HT-29 (cell line): Measurements from ENCODE around the gene OTUD5. TPM values are rescaled to one million over a fixed set of nuclear protein-coding genes. Genes with fewer than 3 reads are reported as not detected.
"Not testable (repeated sequence)": the region's sequence is repeated elsewhere in the genome, so short reads cannot be mapped to it uniquely, and the experiment has no call there.

Experiments
- DNase-seq: peaks from one replicate; pipeline ENCODE4 v3.0.0-alpha.2; 2015; ENCODE audit warnings: low spot score
- total RNA-seq: library from RNA; depleted of rRNA; stranded (reverse); fragments of >200 nt; shearing (Covaris generic); gene quantifications from 2 replicates; pipeline ENCODE4 v1.2.3, GENCODE V29; 2014; rRNA removed

OTUD5 gene, protein sequence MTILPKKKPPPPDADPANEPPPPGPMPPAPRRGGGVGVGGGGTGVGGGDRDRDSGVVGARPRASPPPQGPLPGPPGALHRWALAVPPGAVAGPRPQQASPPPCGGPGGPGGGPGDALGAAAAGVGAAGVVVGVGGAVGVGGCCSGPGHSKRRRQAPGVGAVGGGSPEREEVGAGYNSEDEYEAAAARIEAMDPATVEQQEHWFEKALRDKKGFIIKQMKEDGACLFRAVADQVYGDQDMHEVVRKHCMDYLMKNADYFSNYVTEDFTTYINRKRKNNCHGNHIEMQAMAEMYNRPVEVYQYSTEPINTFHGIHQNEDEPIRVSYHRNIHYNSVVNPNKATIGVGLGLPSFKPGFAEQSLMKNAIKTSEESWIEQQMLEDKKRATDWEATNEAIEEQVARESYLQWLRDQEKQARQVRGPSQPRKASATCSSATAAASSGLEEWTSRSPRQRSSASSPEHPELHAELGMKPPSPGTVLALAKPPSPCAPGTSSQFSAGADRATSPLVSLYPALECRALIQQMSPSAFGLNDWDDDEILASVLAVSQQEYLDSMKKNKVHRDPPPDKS
- 42.8 and 48.6 TPM in 2 replicates for total RNA-seq

- no peak for DNase-seq
Observed at GRCh38 chrX:48957477-48957826, at the start of gene OTUD5. TSS of gene OTUD5 (minus strand) at chrX:48957607. CDS start at chrX:48957570, 37 bp downstream.

- DNase-seq = no peak
Observed at GRCh38 chrX:49003696-49004095, 46.3 kb upstream of the OTUD5 start.

GRCh38 chrX:49002091-49002935 is 44.9 kb upstream of the OTUD5 start, which contains the start of gene GRIPAP1:
TSS of gene GRIPAP1 (minus strand) at chrX:49002264. CDS start at chrX:49002229, 35 bp downstream.
- peak; percentile 91 for DNase-seq

GRCh38 chrX:49001521-49002090 is 44.2 kb upstream of the OTUD5 start:
- DNase-seq = peak; percentile 28

GRCh38 chrX:49000636-49001035 is 43.2 kb upstream of the OTUD5 start:
- DNase-seq = no peak

- DNase-seq = no peak
Observed at GRCh38 chrX:48999030-48999429, 41.6 kb upstream of the OTUD5 start.

DNA sequence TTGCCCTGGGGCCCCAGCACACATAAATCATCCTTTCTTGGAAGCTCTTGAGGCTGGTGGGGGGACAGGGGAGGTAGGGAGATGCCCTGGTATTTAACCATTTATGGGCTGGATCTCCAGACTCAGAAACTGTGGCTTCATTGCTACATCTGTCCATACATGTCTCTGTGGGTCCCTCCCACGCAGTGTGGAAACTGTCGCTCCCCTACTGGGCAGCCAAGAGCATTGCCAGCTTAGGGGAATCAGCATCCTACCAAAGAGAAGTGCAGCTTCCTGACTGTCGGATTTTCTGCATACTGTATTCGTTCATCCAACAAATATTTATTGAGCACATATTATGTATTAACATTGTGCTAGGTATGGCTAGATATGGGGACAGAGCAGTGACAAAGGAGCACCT is 41.0 kb upstream of the OTUD5 start:
- DNase-seq = no peak

- DNase-seq = no peak
Observed at GRCh38 chrX:48997865-48998264, 40.5 kb upstream of the OTUD5 start.

DNA sequence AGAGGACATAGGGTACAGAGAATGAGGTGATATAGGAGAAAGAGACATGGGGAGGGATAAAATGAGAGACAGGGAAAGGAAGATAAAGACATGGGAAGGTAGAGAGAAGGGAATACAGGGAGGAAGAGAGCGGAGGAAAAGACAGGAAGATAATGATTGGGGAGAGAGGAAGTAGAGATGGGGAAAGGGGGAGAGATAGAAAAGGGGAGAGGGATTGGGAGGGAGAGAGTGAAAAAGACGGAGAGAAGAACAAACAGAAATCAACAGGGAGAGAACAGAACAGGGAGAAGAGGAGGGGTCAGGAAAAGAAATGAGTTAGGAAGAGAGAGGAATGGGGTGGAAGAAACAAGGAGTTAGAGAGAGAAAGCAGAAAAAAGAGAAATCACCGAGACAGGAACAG is 40.0 kb upstream of the OTUD5 start:
- no peak for DNase-seq

DNA sequence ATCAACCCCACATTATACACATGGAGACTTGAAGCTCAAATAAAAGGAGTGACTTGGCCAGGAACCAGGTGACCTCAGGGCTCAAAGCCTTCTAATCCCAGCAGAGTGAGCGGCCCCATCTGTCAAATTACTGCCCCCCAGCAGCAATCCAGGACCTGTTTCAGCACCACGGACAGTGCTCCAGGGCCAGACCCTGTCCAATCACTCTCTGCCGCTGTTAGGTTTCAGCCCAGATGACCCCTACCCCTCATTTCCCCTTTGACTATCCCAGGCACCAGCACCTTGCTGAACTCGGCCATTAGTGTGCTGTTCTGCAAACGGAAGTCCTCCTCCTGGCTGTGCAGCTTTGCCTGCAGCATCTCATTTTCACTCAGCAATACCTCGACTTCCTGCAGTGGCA is 39.6 kb upstream of the OTUD5 start:
- no peak for DNase-seq

DNA sequence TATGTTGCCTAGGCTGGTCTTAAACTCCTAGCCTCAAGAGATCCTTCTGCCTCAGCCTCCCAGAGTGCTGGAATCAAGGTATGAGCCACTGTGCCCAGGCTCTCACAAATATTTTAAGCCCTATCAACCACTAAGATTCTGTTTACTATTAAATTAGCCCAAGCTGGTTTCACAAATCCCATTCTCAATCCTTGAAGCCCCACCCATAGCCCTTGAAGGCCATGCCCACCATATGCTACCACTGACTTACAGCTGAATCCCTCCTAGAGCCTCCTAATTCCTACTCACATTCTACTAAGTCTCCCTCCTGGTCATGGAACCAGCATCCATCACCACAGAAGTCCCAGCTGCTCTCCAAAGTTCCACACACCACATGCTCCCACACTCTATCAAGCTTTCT is 34.9 kb upstream of the OTUD5 start:
- DNase-seq = no peak

GRCh38 chrX:48989483-48989882 is 32.1 kb upstream of the OTUD5 start:
- DNase-seq = no peak

GRCh38 chrX:48983896-48984295 is 26.5 kb upstream of the OTUD5 start:
- DNase-seq = no peak

DNA sequence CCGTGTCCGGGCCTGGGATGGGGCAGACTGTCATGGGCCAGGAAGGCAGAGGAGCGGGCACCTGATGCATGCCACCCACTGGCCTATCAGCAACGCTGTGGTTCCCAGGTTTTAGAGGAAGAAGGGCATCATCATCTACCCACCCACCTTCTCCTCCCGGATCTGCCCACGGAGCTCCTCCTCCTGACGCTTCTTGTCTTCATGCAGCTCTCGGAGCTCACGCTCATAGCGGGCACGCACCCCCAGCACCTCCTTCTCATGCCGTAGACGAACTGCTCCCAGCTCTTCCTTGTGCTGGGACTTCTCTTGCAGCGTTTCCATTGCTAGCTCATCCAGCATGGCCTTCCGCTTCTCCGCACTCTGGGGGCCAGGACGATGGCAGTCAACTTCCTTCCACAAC is 25.7 kb upstream of the OTUD5 start:
- no peak for DNase-seq

DNA sequence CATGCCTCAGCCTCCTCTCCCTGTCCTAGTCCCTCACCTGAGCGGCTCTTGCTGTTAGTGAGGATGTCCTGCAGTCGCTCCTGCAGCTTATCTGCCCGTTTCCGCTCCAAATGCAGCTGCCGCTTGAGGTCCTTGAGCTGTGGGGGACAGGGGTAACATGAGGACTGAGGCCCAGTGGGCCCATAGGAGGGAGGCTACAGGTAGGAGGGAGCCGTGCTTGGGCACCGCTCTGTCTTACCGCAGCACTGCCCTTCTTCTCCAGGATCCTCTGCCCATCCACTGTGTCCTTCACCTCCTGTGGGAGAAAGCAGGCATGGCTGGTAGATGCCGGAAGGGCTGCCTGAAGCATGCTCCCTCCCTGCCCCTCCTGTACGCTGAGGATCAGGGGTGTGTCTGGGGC is 23.8 kb upstream of the OTUD5 start:
- no peak for DNase-seq

- not testable (repeated sequence) for DNase-seq
Observed at GRCh38 chrX:48980341-48980740, 22.9 kb upstream of the OTUD5 start.

DNA sequence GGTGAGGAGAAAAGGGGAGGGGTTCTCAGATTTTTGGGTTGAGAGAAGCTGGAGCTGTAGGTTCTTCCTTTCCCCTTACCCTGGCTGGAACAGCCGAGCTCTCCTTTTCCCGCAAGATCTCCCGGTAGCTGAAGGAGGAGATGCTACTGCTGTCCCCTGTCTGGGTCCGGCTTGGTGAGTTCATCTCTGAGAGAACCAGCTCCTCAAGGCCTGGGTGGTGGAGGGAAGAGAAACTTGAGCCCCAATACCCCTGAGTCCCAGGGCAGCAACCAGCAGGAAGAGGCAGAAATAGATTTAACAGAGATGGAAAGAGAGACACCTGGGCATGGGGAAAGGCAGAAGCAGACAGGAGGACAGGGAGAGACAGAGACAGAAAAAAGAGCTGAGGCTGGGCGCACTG is 20.8 kb upstream of the OTUD5 start:
- DNase-seq = no peak

DNA sequence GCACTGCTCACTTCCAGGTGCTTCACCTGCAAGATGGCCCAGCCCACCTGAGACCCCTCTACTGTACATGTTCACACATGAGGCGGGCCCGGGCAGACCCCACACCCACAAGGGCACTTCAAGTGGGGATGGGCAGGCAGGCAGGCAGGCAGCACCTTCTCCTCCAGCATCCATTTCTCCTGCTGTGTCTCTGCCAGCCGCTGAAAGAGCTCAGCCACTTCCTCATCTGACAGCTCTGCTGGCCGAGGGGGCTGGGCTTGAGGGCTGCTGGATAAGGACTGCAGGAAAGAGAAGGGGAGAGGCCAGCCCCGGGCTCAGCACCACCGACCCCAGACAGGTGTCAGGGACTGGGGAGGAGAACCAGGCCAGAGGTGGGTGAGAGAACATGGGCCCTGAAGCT is 18.7 kb upstream of the OTUD5 start:
- DNase-seq = no peak

- DNase-seq = no peak
Observed at GRCh38 chrX:48975541-48975940, 18.1 kb upstream of the OTUD5 start.

DNA sequence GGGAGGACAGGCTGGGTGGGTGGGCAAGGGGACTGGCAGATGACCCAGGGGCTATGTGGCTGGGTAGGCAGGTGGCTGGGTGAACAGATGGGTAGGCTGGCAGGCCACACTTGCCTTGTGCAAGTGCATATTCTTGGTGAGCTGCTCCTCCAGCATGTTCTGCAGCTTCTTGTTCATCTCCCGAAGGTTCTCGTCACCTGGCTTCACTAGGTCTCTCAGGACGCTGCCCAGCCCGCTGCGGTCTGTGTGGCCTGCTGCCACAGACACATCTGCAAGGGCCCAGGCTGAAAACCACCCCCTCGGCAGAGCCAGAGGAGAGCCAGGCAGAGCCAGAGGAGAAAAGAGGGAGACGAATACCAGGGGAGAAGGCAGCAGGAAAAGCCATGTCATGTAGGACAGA is 17.6 kb upstream of the OTUD5 start:
- no peak for DNase-seq

DNA sequence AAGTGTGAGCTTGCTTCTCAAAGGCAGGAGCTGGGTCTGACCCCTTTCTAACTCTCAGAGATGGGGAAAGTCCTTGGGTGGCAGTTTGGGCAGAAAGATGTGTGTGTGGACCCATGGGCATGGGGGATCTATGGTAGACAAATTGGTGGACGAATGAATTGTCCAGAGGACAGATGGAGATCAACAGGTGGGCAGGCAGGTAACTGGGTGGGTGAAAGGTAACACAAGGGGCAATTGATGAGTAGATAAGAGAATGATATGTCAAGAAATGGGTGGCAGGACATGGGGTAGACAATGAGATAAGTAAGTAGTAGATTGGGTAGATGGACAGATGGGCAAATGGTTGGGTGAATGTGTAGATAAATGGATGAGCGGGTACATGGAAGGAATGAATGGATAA is 17.2 kb upstream of the OTUD5 start:
- no peak for DNase-seq

GRCh38 chrX:48974033-48974432 is 16.6 kb upstream of the OTUD5 start:
- no peak for DNase-seq
